ENCODE measurements around the gene PLA2G15. TPM values are rescaled to one million over a fixed set of nuclear protein-coding genes. Genes with fewer than 3 reads are reported as not detected.

Gene PLA2G15
- total RNA-seq, 1 donor from 2014 or later: 30.4 TPM

DNA sequence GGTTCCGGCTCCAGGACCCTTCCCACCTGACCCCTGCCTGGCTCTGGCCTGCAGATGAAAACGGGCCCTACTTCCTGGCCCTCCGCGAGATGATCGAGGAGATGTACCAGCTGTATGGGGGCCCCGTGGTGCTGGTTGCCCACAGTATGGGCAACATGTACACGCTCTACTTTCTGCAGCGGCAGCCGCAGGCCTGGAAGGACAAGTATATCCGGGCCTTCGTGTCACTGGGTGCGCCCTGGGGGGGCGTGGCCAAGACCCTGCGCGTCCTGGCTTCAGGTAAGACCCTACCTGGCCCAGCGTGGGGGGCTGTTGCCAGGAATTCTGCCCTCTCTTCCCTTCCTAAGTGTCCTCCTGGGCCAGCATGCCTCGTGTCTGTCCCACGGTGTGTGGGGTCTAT, 10.5 kb downstream of the PLA2G15 start:
- TF ChIP-seq, protein P1, sequence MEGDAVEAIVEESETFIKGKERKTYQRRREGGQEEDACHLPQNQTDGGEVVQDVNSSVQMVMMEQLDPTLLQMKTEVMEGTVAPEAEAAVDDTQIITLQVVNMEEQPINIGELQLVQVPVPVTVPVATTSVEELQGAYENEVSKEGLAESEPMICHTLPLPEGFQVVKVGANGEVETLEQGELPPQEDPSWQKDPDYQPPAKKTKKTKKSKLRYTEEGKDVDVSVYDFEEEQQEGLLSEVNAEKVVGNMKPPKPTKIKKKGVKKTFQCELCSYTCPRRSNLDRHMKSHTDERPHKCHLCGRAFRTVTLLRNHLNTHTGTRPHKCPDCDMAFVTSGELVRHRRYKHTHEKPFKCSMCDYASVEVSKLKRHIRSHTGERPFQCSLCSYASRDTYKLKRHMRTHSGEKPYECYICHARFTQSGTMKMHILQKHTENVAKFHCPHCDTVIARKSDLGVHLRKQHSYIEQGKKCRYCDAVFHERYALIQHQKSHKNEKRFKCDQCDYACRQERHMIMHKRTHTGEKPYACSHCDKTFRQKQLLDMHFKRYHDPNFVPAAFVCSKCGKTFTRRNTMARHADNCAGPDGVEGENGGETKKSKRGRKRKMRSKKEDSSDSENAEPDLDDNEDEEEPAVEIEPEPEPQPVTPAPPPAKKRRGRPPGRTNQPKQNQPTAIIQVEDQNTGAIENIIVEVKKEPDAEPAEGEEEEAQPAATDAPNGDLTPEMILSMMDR (IDR thresholded peaks at IDR 0.05): no peak
- H3K9me3 ChIP-seq: no peaks in the 10 kb centered on the region
- intact Hi-C loops (cut with DNase I): no loop called here
- ATAC-seq: no peak
- no peak overlapping the region for H3K4me3 ChIP-seq
- no peak overlapping the region for H3K27ac ChIP-seq
- no peaks in the 10 kb centered on the region for H3K4me1 ChIP-seq
- no peaks in the 10 kb centered on the region for H3K27me3 ChIP-seq
- peaks cover 63% of the 10 kb centered on the region for H3K36me3 ChIP-seq
- no peak for DNase-seq

- H3K27me3 ChIP-seq: no peaks in the 10 kb centered on the region
- no peaks in the 10 kb centered on the region for H3K4me1 ChIP-seq
- intact Hi-C loops (cut with DNase I): no loop called here
- peak overlapping the region; percentile 17 for H3K27ac ChIP-seq
- ATAC-seq: peak; percentile 6
- H3K36me3 ChIP-seq: peaks cover 48% of the 10 kb centered on the region
- no peak overlapping the region for H3K4me3 ChIP-seq
- TF ChIP-seq, protein P1 (IDR thresholded peaks at IDR 0.05): no peak
- no peaks in the 10 kb centered on the region for H3K9me3 ChIP-seq
- no peak for DNase-seq
Observed at GRCh38 chr16:68257251-68257905, 12.2 kb downstream of the PLA2G15 start.

DNA sequence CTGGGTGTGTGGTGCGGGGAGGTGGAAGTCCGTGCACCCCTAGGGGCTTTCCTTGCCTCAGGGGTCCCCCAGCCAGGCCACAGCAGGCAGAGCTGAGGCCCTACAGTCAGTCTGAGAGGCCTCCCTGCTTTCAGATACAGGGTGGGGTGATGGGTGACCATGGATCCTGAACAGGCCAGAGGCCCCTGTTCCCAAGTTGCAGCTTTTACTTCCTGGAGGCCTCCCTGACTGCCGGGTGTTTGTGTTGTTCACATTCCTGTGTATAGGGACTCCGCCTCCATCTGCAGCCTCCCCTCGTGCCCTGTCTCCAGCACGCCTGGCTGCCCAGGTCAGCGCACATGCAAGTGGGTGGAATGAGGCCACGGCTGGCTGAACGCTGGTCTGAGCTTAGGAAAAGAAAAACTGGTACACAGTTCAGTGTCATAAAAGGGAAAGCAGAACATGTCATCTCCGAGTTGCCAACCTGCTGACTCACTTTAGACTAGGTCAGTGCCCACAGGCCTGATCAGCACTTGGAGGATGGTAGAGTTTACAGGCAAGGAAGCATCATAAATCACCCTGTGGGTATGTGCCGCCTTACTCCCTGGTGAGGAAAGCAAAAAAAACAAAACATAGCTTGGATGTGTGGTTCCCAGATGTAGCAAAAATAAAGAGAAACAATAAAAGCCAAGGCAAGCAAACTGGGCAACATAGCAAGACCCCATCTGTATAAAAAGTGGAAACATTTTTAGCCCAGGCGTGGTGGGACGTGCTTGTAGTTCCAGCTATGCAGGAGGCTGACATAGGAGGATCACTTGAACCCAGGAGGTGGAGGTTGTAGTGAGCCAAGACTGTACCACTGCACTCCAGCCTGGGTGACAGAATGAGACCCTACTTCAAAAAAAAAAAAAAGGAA, 13.0 kb downstream of the PLA2G15 start:
- H3K9me3 ChIP-seq: no peaks in the 10 kb centered on the region
- TF ChIP-seq, protein P1 (IDR thresholded peaks at IDR 0.05): no peak
- intact Hi-C loops (cut with DNase I): no loop called here
- H3K27ac ChIP-seq: peak overlapping the region; percentile 17
- H3K4me1 ChIP-seq: no peaks in the 10 kb centered on the region
- peaks cover 48% of the 10 kb centered on the region for H3K36me3 ChIP-seq
- no peaks in the 10 kb centered on the region for H3K27me3 ChIP-seq
- H3K4me3 ChIP-seq: no peak overlapping the region
- DNase-seq: peak; percentile 76
- peak; percentile 72 for ATAC-seq

GRCh38 chr16:68259007-68259825, 14.0 kb downstream of the PLA2G15 start:
- Histone ChIP-seq H3K27me3 (no peaks in the 10 kb centered on the region), H3K4me1 (no peaks in the 10 kb centered on the region), H3K9me3 (no peaks in the 10 kb centered on the region), H3K4me3 (no peak overlapping the region), H3K36me3 (peaks cover 39% of the 10 kb centered on the region), H3K27ac (no peak overlapping the region)
- ATAC-seq: no peak
- DNase-seq: no peak
- intact Hi-C loops (cut with DNase I): no loop called here
- TF ChIP-seq, protein P1 (IDR thresholded peaks at IDR 0.05): no peak

DNA sequence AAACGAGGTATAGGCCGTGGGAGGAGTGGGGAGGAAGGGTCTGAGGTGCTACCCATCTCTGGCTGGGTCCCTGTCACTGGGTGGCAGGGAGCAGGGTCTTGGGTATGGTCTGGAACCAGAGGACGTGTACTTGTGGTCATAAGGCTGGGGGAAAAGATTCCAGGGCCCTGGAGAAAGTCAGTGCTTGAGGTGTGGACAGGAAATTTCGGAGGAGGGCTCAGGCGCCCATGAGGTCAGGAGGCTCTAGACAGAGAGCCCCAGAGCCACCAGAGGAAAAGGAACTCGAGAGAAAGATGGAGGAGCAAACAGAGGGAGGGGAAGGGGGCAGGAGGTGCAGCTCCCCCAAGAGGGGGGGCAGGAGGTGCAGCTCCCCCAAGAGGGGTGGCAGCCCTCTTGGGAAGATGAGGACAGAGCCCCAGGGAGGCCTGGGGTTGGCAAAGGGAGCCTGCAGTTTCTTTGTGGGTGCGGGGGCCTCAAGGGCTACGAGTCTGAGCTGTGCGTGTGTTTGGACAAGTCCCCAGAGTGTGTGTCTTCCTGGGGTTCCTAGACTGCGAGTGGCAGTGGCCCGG, 18.5 kb downstream of the PLA2G15 start:
- no peak for ATAC-seq
- H3K4me1 ChIP-seq: peaks cover 19% of the 10 kb centered on the region
- H3K27me3 ChIP-seq: no peaks in the 10 kb centered on the region
- peak overlapping the region; percentile 93 for H3K27ac ChIP-seq
- TF ChIP-seq, protein P1 (IDR thresholded peaks at IDR 0.05): no peak
- no peak for DNase-seq
- H3K9me3 ChIP-seq: no peaks in the 10 kb centered on the region
- peaks cover 17% of the 10 kb centered on the region for H3K36me3 ChIP-seq
- H3K4me3 ChIP-seq: peak overlapping the region; percentile 87
- intact Hi-C loops (cut with DNase I): loop anchor here (5.0 kb wide), 1 partner anchor 64 kb away; no protein-coding TSS in a partner anchor

Measured in upper lobe of right lung (tissue), 1 donor.